HL-60 (cell line): ENCODE data around the gene CENPX.

Experiments
- DNase-seq, 2 experiments: peaks; one replicate each; pipeline ENCODE4 v3.0.0-alpha.2; 2010 to 2020; ENCODE audit warnings: low read depth in 1 of 2, low spot score in 1 of 2
- H3K27ac ChIP-seq: fragments of 250-450 bp; sonication (Bioruptor Pico); replicated peaks from 2 replicates; pipeline ENCODE4 v1.5.1; 2020; ENCODE audit warnings: mild to moderate bottlenecking, moderate library complexity
- H3K27me3 ChIP-seq: fragments of 250-450 bp; sonication (Bioruptor Pico); 2 replicates; pipeline ENCODE4 v1.5.1; 2021; ENCODE audit warnings: mild to moderate bottlenecking, moderate library complexity; ENCODE audit not compliant: insufficient read depth, poor library complexity, severe bottlenecking
- H3K4me3 ChIP-seq: replicated peaks from 2 replicates; pipeline ENCODE4 v1.5.1; 2011; ENCODE audit warnings: mild to moderate bottlenecking, control low read depth, low read length; ENCODE audit not compliant: insufficient read depth
- GABPA ChIP-seq: IDR thresholded peaks from 2 replicates; pipeline ENCODE4 v1.6.1; 2012; ENCODE audit warnings: low read depth
- POLR2AphosphoS5 ChIP-seq: IDR thresholded peaks from 2 replicates; pipeline ENCODE4 v1.6.1; 2012; ENCODE audit warnings: low read depth
- SPI1 ChIP-seq: IDR thresholded peaks from 2 replicates; pipeline ENCODE4 v1.6.1; 2012; ENCODE audit warnings: low read depth, mild to moderate bottlenecking, borderline replicate concordance
- TF ChIP-seq, protein P1 (sequence below): IDR thresholded peaks from 2 replicates; pipeline ENCODE4 v1.6.1; 2012; ENCODE audit warnings: low read depth; ENCODE audit not compliant: insufficient replicate concordance
- TF ChIP-seq, protein P2 (sequence below): IDR thresholded peaks from one replicate; pipeline ENCODE4 v1.5.1; 2011; ENCODE audit warnings: low read length, control low read depth, inconsistent platforms; ENCODE audit not compliant: insufficient read depth

The CENPX gene

DNA sequence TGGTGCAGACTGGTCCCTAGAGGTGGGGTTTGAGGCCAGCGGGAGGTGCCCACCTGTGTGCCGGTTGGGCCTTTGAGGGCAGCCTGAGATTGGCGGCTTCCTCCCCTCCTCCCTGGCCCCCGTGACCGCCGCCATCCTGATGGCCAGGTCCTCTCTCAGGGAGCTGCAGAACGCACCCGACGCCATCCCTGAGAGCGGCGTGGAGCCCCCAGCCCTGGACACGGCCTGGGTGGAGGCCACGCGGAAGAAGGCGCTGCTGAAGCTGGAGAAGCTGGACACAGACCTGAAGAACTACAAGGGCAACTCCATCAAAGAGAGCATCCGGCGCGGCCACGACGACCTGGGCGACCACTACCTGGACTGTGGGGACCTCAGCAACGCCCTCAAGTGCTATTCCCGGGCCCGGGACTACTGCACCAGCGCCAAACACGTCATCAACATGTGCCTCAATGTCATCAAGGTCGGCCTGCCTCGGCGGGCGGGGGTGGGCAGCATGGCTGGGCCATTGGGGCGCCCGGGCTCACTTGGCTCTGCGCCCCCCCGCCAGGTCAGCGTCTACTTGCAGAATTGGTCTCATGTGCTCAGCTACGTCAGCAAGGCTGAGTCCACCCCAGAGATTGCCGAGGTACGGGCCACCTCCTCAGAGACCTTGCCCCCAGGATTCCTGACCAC is 31.8 kb upstream of the CENPX start:
- H3K27ac ChIP-seq, result no peak overlapping the region
- TF ChIP-seq, protein P1, sequence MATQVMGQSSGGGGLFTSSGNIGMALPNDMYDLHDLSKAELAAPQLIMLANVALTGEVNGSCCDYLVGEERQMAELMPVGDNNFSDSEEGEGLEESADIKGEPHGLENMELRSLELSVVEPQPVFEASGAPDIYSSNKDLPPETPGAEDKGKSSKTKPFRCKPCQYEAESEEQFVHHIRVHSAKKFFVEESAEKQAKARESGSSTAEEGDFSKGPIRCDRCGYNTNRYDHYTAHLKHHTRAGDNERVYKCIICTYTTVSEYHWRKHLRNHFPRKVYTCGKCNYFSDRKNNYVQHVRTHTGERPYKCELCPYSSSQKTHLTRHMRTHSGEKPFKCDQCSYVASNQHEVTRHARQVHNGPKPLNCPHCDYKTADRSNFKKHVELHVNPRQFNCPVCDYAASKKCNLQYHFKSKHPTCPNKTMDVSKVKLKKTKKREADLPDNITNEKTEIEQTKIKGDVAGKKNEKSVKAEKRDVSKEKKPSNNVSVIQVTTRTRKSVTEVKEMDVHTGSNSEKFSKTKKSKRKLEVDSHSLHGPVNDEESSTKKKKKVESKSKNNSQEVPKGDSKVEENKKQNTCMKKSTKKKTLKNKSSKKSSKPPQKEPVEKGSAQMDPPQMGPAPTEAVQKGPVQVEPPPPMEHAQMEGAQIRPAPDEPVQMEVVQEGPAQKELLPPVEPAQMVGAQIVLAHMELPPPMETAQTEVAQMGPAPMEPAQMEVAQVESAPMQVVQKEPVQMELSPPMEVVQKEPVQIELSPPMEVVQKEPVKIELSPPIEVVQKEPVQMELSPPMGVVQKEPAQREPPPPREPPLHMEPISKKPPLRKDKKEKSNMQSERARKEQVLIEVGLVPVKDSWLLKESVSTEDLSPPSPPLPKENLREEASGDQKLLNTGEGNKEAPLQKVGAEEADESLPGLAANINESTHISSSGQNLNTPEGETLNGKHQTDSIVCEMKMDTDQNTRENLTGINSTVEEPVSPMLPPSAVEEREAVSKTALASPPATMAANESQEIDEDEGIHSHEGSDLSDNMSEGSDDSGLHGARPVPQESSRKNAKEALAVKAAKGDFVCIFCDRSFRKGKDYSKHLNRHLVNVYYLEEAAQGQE, result no peak
- TF ChIP-seq, protein P2, sequence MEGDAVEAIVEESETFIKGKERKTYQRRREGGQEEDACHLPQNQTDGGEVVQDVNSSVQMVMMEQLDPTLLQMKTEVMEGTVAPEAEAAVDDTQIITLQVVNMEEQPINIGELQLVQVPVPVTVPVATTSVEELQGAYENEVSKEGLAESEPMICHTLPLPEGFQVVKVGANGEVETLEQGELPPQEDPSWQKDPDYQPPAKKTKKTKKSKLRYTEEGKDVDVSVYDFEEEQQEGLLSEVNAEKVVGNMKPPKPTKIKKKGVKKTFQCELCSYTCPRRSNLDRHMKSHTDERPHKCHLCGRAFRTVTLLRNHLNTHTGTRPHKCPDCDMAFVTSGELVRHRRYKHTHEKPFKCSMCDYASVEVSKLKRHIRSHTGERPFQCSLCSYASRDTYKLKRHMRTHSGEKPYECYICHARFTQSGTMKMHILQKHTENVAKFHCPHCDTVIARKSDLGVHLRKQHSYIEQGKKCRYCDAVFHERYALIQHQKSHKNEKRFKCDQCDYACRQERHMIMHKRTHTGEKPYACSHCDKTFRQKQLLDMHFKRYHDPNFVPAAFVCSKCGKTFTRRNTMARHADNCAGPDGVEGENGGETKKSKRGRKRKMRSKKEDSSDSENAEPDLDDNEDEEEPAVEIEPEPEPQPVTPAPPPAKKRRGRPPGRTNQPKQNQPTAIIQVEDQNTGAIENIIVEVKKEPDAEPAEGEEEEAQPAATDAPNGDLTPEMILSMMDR, result no peak
- TF ChIP-seq SPI1 (no peak), POLR2AphosphoS5 (no peak; the same call in 1 of the 2 replicates)
- DNase-seq, result no peak

DNA sequence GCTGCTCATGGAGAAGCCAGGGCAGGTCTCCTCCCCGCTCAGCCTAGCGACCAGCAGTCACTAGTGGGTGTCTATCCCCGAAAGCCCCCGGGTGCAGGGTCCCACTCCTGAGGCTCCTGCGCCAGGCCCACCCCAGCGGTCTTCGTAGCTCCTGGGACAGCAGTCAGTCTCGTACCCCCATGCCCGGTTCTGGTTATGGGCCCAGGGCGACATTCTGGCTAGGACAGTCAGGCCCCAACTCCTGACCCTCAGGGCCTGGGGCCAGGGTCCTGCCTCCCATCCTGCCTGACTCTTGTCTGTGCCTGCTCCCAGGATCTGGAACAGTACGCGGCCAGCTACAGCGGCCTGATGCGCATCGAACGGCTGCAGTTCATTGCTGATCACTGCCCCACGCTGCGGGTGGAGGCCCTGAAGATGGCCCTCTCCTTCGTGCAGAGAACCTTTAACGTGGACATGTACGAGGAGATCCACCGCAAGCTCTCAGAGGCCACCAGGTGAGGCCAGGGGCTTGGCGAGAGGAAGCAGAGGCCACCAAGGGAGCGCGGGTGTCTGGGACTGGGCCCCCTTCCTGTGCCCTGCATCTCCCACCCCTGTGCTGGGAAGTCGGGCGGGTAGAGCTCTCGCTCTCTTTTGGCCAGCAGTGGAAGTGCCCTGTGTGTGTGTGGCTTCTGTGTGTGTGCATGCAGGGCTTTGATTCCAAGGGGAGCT is 31.0 kb upstream of the CENPX start:
- Histone ChIP-seq H3K27ac (no peak overlapping the region), H3K27me3 (no peaks in the 10 kb centered on the region), H3K4me3 (no peak overlapping the region)
- no peak for DNase-seq
- no peak for TF ChIP-seq GABPA
- TF ChIP-seq, protein P2, result no peak
- TF ChIP-seq POLR2AphosphoS5, result no peak
- no peak for TF ChIP-seq SPI1
- TF ChIP-seq, protein P1, result no peak

More for the DNA sequence above, 31.8 kb upstream of the CENPX start:
- no peaks in the 10 kb centered on the region for H3K27me3 ChIP-seq
- no peak overlapping the region for H3K4me3 ChIP-seq

- TF ChIP-seq GABPA (no peak), SPI1 (no peak), POLR2AphosphoS5 (no peak)
- TF ChIP-seq, protein P1, result no peak
- peak overlapping the region; percentile 78; the same call in 1 of the 2 replicates for H3K4me3 ChIP-seq
- no peak overlapping the region; the same call in 1 of the 2 replicates for H3K27ac ChIP-seq
- DNase-seq, result no peak
- H3K27me3 ChIP-seq, result no peaks in the 10 kb centered on the region
These were observed 30.5 kb upstream of the CENPX start for GRCh38 chr17:82053130-82053529.
